Caki2 (cell line): ENCODE results near the gene KATNAL2. TPM values are rescaled to one million over a fixed set of nuclear protein-coding genes. Genes with fewer than 3 reads are reported as not detected.
"Not testable (repeated sequence)": the region's sequence is repeated elsewhere in the genome, so short reads cannot be mapped to it uniquely, and the experiment has no call there.

Experiments used
- DNase-seq: peaks from one replicate; pipeline ENCODE4 v3.0.0-alpha.2; 2015; ENCODE audit warnings: low read depth
- in situ Hi-C: cut with HindIII; loops from 2 replicates; pipeline ENCODE4 v1.10.0; 2016; ENCODE audit warnings: low sequenced_read_pairs, low pct_unique_long_range_greater_than_20kb, mixed read lengths
- total RNA-seq: library from RNA; depleted of rRNA; stranded (reverse); fragments of >200 nt; shearing (Covaris generic); gene quantifications from 2 replicates; pipeline ENCODE4 v1.2.3, GENCODE V29; 2014; ENCODE audit warnings: low replicate concordance

Gene KATNAL2
- total RNA-seq, 1 experiment from 2014 or later = 1.2 TPM

DNA sequence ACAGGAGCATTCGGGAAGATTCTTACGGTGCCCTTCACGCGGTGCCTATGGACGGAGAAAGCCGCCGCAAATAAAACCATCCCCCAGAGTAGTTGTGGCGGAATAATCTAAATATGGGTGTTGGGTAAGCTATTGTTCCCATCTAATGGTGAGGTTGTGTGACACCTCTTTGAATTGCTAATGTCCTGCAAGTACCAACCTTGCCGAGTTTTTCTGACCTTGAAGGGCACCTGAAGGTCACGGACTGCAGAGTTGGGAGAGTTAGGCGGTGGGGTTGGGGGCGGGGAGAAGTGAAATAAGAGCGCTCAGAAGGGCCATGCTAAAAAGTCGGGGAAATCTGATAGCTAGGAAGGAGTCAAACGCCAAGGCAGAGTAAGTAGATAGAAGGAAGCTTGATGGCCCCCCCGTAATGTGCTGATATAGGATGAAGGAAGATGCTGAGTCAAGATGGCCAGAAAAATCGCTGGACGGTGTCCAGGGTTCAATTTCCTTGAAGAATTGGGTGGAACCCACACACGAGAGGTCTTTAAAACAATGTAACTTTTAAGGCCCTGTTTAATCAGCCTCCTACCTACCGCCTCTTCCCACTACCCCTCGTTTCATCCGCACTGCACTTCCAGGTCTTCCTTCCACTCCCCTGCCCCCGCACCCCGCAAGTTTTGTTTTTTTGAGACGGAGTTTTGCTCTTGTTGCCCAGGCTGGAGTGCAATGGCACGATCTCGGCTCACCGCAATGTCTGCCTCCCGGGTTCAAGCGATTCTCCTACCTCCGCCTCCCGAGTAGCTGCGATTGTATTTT, 600 bp downstream of the KATNAL2 start:
- no peak for DNase-seq
- in situ Hi-C loops = no loop called here

DNA sequence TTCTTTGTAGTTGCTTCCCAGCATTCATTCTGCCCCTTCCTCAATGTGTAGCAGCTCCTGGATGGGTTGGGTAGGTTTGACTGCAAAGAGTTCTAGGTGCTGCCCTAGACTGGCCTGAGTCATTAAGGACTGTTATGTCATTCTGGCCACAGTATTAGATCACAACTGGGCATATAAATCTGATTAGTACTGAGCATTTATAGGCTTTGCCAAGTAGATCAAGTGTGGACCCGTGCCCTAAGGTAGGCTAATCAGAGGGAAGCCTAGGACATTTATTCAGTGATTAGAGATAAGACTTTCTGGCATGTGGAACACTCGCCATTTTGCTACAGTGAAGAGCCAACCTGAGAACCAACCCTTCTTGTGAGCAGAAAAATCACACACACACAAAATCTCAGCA, 2.7 kb downstream of the KATNAL2 start:
- in situ Hi-C loops = no loop called here
- DNase-seq = no peak

DNA sequence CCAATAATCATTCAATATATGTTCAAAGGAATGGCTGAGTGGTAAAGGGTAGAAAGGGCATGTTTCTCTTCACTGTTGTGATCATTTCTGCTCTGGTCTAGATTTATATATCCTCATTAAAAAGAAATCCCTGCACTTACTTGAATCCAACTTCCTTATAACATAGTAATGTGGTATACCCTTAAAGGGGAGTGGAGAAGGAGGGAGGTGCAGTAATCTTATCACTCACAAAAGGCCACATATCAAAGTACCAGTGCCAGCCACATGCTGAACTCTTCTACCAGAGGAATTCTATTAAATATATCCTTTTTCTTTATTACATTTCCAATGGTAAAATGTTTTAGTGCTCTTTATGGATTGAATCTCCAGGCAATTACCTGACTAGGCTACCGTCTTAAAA, 3.3 kb downstream of the KATNAL2 start:
- no peak for DNase-seq
- in situ Hi-C loops = no loop called here

DNA sequence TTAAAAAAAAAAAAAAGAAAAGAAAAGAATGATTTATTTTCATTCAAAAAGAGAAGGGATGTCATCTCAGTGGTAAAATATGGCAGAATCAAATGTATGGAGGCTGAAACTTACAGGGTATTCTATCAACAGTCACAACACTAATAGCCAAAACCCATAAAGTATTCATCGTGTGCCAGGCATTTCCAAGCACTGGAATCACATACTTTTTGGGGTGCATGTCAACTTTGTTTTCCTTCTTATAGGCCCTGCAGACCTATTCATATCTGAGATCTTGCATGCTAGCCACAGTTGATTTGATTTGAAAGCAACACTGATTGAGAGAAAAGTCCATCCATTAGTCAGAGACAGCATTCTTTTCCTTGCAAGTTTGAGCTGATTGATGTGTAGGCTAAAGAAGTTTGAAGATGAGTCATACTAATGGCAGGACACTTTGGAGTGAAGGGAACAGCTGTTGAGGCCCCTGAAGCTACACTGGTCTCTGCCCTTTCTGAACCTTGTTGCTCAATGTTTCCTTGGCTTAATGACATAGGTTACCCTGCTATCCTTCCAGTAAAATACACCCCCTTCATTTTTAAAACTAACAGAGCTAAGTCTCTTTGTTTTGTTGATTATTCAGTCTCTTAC, 22.0 kb downstream of the KATNAL2 start:
- DNase-seq = peak; percentile 14
- in situ Hi-C loops = no loop called here

DNA sequence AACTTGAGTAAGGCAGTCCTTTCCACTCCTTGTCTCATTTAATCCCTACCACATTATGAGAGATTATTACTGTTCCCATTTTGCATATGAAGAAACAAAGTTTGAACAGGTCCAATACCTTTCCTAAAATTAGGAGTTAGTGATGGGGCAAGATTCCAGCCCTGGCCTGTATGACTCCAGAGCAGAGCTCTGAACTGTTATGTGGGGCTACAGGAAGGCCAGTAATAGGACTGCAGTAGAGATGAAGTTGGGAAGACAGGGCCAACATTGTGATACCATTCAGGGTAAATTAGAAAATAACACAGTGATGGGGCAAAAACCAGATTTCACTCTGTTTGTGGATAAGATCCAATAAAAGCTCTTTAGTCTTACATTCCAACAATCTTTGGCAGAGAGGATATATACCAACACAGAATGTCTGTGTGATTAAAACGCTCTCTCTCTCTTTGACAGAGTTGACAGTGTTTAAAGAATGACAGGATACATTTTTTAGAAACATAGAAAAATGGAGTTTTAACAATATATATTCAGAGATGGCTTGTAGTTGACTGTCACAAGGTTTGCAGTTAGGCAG, 22.7 kb downstream of the KATNAL2 start:
- no peak for DNase-seq

DNA sequence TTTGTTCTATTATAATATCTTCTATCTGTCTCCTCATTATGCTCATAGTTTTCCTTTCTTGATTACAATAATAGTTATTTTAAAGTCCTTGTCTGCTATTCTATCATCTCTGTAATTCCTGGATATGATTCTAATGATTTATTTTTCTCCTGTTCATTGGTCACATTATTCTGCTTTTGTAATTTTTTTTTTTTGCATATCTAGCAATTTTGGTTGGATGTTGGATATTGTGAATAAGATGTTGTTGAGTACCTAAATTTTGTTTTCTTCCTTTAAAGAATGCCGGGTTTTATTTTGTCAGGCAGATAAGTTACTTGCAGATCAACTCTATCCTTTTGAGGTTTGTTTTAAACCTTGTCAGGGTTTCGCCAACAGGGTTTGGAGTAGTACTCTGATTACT, 25.2 kb downstream of the KATNAL2 start:
- DNase-seq = no peak
- in situ Hi-C loops = no loop called here

More for the DNA sequence above, 22.7 kb downstream of the KATNAL2 start:
- in situ Hi-C loops = no loop called here

DNA sequence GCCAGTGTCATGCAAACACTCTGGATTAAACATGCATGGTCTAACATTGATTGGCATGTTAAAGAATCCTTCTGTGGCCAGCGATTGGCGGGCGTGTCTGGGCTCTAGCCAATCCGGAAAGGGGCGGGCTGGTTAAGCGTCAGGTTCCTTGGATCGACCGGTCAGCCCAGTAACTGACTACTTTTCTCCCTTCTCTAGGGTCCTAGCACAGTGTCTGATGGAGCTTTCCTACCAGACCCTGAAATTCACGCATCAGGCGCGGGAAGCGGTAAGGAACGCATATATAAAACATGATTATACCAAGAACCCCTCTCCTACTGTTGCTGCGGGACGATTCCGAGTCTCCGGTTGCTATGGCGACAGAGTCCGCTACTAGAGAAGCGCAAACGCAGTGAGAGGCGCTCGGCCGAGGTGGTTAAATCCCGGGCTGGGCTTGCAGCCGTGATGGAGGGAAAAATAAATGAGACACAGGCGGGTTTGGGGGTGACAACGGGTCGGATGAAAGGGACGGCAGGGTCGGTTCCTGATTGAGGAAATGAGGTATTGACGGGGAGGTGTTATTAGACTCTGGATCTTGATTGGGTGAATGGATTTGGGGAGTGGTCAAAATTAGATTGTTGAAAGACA, 29.4 kb downstream of the KATNAL2 start:
- no peak for DNase-seq
- in situ Hi-C loops = no loop called here

DNA sequence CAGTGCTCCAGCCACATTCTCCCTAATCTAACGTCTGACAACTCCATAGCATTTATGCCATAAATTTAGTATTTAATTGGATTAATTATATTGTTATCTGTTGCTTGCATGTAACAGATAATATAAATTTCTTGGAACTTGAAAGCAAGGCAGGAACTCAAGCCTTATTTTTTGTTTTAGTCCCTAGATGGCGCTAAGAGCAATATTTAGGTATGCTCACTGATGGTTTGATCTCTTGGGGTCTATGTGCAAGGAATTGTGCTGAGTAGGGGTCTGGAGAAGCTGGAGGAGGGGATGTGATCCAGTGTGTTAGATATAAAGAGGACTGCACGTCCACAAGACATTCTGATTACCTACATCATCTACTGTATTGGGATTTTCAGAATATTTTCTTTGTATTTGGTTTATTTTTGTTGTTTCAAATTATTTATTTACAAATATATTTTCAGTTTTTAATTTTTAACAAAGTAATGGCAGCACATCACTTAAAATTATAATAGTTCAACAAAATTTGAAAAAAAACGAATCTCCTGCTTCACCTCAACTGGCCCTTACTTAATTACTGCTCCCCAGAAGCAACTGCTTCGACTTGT, 32.8 kb downstream of the KATNAL2 start:
- in situ Hi-C loops = no loop called here
- no peak for DNase-seq

DNA sequence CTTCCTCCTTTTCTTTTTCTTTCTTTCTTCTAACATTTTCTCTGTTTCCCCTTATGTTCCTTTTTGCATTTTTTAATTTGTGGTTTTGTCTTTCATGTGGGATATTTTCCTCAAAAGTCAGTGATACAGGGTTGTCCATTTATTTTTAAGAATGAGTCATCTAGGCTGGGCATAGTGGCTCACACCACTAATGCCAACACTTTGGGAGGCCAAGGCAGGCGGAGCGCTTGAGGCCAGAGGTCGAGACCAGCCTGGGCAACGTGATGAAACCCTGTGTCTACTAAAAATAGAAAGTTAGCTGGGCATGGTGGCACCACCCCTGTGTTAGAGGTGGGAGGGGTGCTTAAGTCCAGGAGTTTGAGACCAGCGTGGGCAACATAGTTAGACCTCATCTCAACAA, 35.8 kb downstream of the KATNAL2 start:
- in situ Hi-C loops = no loop called here

DNA sequence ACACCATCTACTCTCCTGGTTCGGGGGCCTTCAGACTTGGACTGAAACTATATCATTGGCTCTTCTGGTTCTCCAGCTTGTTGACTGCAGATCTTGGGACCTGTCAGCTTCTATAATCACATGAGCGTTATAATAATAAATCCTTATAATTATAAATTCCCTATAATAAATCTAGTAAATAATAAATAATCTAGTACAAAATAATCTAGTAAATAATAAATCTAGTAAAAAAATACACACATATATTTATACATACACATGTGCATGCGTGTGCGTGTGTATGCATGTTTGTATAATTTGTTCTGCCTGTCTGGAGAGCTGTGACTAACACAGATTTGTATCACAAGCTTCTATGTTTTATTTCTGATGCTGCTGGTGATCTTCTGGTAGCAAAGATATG, 40.8 kb downstream of the KATNAL2 start:
- DNase-seq = no peak
- in situ Hi-C loops = no loop called here

More for the DNA sequence above, 35.8 kb downstream of the KATNAL2 start:
- DNase-seq = no peak

DNA sequence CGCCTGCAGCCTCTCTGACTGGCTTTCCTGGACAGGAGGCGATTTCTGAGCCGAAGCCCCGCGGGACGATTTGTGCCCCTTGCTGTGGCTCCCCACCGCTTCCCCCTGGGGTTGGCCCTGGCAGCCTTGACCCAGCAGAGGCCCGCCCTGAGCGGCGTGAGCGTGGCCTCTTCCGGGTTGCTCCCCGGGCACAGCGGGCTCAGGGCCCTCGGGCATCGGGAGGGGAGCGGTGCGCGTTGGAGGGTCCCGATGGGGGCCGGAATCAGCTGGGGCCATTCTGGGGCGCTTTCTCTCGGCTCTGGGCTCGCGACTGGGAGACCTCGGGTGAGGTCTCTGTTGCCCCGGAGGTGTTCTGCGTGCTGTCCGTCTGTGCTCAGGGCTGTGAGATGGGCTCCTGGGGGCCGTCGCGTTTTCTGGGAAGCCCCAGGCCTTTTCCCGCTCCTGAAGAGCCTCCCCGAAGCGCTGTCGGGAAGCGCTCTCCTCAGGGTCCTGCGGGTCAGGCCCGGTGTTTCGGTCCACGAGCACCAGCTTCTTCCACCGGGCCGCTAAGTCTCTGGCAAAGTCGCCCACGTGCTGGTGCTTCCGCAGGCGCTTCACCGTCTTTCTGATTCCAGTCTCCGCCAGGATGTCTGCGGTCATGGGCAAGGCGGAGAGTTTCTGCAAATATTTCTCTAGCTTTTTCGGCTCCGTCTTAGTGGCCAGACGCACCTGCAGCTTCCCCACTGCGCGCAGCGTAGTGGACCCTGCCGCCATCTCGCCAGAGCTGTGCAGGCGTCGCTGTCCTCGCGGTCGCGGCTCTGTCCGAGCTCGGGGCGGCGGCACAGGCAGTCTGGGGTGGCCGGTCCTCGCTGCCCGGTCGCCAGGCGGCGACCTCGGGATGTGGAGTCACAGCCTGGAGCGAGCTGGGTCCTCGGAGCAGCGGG, 46.5 kb downstream of the KATNAL2 start:
- in situ Hi-C loops = not testable (repeated sequence)

DNA sequence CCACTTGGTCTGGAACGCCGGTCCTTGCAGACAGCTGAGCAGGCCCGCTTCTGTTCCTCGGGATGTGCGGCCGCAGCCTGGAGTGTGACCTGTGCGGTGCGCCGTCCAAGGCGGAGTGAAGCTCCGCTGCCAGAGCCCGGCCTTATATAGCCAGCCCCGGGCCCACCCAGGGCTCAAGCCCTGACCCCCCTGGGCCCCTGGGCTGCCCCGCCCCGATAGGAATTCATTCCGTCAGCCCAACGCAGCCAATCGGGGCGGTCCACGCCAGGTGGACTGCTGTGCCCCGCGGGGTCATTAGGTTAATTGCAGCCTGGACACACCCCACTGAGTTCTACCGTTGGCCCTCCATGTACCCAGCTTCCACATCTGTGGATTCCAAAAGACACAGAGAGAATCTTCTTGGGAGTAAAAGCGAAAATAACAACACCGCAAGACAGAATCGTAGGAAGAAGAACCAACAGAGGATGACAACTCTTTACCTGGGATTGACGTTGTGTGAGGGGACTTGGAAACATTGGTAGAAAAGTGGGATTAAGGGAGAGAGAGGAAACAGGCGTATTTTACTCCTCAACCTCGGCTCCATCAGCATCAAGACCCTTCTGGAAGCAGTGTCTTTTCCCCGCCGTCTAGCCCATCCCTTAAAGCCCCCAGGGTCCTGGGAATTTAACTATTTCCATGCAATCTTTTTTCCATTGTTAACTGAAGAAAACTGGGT, 47.3 kb downstream of the KATNAL2 start:
- in situ Hi-C loops, DNase-seq: not testable (repeated sequence)

More for the DNA sequence above, 46.5 kb downstream of the KATNAL2 start:
- not testable (repeated sequence) for DNase-seq

DNA sequence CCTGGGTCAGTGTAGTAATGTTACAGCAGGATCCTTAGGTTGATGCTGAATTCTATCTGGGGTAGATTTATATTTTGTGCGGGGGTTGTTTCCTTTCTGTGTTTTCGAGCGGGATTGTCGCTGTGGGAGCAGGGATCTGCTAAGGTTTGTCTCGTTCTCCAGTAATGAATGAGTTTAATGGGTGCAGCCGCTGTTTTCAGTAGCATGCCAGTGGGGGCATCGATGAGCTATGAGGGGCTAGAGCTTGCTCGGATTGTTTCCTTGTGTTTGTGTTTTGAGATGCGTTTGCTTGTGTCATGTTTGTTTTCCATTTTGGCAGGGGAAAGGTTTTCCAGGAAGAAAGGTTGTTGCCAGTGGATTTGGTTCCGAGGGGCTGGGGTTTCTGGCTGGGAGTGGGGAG, 48.9 kb downstream of the KATNAL2 start:
- DNase-seq, in situ Hi-C loops: not testable (repeated sequence)

DNA sequence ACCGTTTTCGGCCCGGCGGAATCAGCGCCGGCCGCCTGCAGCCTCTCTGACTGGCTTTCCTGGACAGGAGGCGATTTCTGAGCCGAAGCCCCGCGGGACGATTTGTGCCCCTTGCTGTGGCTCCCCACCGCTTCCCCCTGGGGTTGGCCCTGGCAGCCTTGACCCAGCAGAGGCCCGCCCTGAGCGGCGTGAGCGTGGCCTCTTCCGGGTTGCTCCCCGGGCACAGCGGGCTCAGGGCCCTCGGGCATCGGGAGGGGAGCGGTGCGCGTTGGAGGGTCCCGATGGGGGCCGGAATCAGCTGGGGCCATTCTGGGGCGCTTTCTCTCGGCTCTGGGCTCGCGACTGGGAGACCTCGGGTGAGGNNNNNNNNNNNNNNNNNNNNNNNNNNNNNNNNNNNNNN, 52.1 kb downstream of the KATNAL2 start:
- in situ Hi-C loops = not testable (repeated sequence)

DNA sequence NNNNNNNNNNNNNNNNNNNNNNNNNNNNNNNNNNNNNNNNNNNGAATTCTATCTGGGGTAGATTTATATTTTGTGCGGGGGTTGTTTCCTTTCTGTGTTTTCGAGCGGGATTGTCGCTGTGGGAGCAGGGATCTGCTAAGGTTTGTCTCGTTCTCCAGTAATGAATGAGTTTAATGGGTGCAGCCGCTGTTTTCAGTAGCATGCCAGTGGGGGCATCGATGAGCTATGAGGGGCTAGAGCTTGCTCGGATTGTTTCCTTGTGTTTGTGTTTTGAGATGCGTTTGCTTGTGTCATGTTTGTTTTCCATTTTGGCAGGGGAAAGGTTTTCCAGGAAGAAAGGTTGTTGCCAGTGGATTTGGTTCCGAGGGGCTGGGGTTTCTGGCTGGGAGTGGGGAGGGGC, 102.5 kb downstream of the KATNAL2 start:
- DNase-seq, in situ Hi-C loops: not testable (repeated sequence)

More for the DNA sequence above, 52.1 kb downstream of the KATNAL2 start:
- DNase-seq = not testable (repeated sequence)

DNA sequence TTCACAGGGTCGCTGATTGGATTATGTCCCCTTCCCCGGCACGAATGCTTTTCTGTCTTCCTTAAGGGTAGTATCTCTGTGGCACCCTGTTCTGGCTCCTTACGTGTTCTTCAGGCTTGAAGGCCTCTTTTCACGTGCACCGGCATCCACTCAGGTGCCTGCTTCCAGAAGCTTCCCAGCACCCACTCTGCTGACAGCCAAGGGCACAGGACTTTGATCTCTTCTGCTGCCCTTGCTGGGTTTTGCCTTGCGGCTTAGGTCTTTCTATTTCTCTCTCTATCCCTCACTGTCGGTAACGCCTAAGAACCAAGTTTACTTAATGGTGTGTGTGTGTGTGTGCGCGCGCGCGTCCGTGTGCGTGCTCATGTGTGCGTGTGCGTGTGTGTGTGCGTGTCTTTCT, 103.4 kb downstream of the KATNAL2 start:
- in situ Hi-C loops, DNase-seq: not testable (repeated sequence)

DNA sequence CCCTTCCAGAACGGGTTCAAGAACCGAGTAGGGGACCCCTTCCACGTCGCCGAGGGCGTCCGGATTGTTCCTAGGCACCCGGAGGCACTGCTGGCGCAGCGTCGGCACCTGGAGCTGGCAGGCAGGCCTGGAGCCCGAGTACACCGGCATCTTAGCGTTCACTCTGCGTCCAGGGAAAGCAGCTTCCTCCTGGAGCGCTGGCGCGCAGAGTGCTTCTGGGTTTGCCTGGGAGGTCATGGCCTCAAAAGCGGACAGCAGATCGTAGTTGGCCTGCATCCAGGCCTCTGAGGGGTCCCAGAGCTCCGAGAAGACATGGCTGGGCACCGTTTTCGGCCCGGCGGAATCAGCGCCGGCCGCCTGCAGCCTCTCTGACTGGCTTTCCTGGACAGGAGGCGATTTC, 105.4 kb downstream of the KATNAL2 start:
- DNase-seq, in situ Hi-C loops: not testable (repeated sequence)
